A549 (cell line): ENCODE results near the gene TNK1.

ENCODE experiments used
- CHD2 ChIP-seq: fragments of 150-350 bp; IDR thresholded peaks from 2 replicates; pipeline ENCODE4 v1.6.1; 2014; ENCODE audit warnings: low read length; ENCODE audit not compliant: partially characterized antibody
- EP300 ChIP-seq, 2 experiments: fragments of >200 bp; sonication (Bioruptor Twin); formaldehyde crosslinking; IDR thresholded peaks; 2 replicates in 1 of 2; 3 replicates in 1 of 2; pipeline ENCODE4 v1.6.1; 2016 to 2017
- HEYL ChIP-seq: fragments of 250-450 bp; sonication (Bioruptor Pico); IDR thresholded peaks from 2 replicates; pipeline ENCODE4 v1.8.0; 2021; ENCODE audit warnings: mild to moderate bottlenecking, moderate library complexity
- RAD21 ChIP-seq, 2 experiments: fragments of >200 bp in 1 of 2; sonication (Bioruptor Twin) in 1 of 2; formaldehyde crosslinking in 1 of 2; IDR thresholded peaks in 1 of 2; conservative IDR thresholded peaks in 1 of 2; 2 replicates in 1 of 2; 3 replicates in 1 of 2; pipeline ENCODE4 v1.6.1; 2012 to 2018; ENCODE audit warnings: inconsistent platforms in 1 of 2
- TP53 ChIP-seq: fragments of 250-450 bp; sonication (Bioruptor Pico); IDR thresholded peaks from 2 replicates; pipeline ENCODE4 v1.5.0; 2021; ENCODE audit warnings: mild to moderate bottlenecking, moderate library complexity
- ZFP36 ChIP-seq: fragments of 450-650 bp; IDR thresholded peaks from 2 replicates; pipeline ENCODE4 v1.6.1; 2014; ENCODE audit warnings: borderline replicate concordance; ENCODE audit not compliant: partially characterized antibody
- TF ChIP-seq, protein P1 (sequence below): fragments of >200 bp; sonication (Bioruptor Twin); formaldehyde crosslinking; IDR thresholded peaks from 3 replicates; pipeline ENCODE4 v1.5.1; 2016
- TF ChIP-seq, protein P2 (sequence below): IDR thresholded peaks from 2 replicates; pipeline ENCODE4 v1.6.1; 2012
- TF ChIP-seq, protein P3 (sequence below): fragments of 150-350 bp; IDR thresholded peaks from 2 replicates; pipeline ENCODE4 v1.6.1; 2014; ENCODE audit warnings: low read depth, mild to moderate bottlenecking, low read length
- TF ChIP-seq, protein P4 (sequence below): fragments of 200-600 bp; sonication (generic); IDR thresholded peaks from 2 replicates; pipeline ENCODE4 v1.6.1; 2016; ENCODE audit warnings: antibody characterized with exemption, mild to moderate bottlenecking, moderate library complexity

DNA sequence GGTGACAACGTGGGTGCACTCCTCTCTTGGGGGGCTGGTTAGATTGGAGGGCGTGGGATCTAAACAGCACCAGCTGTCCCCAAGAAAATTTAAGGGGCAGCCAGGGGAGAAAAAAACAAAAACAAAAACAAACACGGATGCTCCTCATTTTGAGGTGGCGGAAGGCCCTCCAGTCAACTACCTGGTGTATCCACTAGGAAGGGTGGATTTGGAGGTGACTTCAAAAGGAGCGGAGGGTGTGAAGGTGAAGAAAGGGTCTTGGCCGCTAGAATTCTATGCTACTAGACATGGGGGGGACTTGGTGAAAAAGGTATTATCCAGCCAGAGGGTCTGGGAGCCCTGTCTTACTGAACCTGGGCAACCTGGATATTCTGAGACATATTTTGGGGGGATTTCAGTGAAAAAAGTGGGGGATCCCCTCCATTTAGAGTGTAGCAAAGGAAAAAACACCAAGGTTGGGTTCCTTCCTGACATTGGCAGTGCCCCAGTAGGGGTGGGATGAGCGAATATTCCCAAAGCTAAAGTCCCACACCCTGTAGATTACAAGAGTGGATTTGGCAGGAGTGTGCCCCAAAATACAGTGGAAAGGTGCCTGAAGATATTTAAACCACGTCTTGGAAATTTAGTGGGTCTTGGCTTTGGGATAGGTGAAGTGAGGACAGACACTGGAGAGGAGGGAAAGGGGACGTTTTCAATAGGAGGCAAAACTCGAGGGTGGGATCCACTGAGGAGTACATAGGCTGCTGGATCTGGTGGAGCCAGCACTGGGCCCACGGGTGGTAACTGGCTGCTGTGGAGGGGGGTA lies 58.0 kb downstream of the TNK1 start:
- no peak for TF ChIP-seq EP300 (IDR thresholded peaks at IDR 0.05)
- TF ChIP-seq, protein P1, sequence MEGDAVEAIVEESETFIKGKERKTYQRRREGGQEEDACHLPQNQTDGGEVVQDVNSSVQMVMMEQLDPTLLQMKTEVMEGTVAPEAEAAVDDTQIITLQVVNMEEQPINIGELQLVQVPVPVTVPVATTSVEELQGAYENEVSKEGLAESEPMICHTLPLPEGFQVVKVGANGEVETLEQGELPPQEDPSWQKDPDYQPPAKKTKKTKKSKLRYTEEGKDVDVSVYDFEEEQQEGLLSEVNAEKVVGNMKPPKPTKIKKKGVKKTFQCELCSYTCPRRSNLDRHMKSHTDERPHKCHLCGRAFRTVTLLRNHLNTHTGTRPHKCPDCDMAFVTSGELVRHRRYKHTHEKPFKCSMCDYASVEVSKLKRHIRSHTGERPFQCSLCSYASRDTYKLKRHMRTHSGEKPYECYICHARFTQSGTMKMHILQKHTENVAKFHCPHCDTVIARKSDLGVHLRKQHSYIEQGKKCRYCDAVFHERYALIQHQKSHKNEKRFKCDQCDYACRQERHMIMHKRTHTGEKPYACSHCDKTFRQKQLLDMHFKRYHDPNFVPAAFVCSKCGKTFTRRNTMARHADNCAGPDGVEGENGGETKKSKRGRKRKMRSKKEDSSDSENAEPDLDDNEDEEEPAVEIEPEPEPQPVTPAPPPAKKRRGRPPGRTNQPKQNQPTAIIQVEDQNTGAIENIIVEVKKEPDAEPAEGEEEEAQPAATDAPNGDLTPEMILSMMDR: no peak
- TF ChIP-seq, protein P2, sequence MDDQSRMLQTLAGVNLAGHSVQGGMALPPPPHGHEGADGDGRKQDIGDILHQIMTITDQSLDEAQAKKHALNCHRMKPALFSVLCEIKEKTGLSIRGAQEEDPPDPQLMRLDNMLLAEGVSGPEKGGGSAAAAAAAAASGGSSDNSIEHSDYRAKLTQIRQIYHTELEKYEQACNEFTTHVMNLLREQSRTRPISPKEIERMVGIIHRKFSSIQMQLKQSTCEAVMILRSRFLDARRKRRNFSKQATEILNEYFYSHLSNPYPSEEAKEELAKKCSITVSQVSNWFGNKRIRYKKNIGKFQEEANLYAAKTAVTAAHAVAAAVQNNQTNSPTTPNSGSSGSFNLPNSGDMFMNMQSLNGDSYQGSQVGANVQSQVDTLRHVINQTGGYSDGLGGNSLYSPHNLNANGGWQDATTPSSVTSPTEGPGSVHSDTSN: no peak
- TF ChIP-seq HEYL (CRISPR knock-in tag): no peak
- TF ChIP-seq, protein P3, sequence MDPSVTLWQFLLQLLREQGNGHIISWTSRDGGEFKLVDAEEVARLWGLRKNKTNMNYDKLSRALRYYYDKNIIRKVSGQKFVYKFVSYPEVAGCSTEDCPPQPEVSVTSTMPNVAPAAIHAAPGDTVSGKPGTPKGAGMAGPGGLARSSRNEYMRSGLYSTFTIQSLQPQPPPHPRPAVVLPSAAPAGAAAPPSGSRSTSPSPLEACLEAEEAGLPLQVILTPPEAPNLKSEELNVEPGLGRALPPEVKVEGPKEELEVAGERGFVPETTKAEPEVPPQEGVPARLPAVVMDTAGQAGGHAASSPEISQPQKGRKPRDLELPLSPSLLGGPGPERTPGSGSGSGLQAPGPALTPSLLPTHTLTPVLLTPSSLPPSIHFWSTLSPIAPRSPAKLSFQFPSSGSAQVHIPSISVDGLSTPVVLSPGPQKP: no peak
- TF ChIP-seq ZFP36: no peak
- TF ChIP-seq CHD2: no peak
- TF ChIP-seq RAD21 (conservative IDR thresholded peaks at IDR 0.05 in 1 of 2, IDR thresholded peaks at IDR 0.05 in 1 of 2): no peak
- TF ChIP-seq TP53: no peak
- TF ChIP-seq, protein P4, sequence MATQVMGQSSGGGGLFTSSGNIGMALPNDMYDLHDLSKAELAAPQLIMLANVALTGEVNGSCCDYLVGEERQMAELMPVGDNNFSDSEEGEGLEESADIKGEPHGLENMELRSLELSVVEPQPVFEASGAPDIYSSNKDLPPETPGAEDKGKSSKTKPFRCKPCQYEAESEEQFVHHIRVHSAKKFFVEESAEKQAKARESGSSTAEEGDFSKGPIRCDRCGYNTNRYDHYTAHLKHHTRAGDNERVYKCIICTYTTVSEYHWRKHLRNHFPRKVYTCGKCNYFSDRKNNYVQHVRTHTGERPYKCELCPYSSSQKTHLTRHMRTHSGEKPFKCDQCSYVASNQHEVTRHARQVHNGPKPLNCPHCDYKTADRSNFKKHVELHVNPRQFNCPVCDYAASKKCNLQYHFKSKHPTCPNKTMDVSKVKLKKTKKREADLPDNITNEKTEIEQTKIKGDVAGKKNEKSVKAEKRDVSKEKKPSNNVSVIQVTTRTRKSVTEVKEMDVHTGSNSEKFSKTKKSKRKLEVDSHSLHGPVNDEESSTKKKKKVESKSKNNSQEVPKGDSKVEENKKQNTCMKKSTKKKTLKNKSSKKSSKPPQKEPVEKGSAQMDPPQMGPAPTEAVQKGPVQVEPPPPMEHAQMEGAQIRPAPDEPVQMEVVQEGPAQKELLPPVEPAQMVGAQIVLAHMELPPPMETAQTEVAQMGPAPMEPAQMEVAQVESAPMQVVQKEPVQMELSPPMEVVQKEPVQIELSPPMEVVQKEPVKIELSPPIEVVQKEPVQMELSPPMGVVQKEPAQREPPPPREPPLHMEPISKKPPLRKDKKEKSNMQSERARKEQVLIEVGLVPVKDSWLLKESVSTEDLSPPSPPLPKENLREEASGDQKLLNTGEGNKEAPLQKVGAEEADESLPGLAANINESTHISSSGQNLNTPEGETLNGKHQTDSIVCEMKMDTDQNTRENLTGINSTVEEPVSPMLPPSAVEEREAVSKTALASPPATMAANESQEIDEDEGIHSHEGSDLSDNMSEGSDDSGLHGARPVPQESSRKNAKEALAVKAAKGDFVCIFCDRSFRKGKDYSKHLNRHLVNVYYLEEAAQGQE: no peak
